GM21619 (cell line): ENCODE measurements around the gene PIP5K1B.

Experiments
- ATAC-seq: cut with Tn5 transposase; IDR thresholded peaks from one replicate; pipeline ENCODE4 v1.9.1; 2021; ENCODE audit not compliant: unreplicated experiment

The PIP5K1B gene

DNA sequence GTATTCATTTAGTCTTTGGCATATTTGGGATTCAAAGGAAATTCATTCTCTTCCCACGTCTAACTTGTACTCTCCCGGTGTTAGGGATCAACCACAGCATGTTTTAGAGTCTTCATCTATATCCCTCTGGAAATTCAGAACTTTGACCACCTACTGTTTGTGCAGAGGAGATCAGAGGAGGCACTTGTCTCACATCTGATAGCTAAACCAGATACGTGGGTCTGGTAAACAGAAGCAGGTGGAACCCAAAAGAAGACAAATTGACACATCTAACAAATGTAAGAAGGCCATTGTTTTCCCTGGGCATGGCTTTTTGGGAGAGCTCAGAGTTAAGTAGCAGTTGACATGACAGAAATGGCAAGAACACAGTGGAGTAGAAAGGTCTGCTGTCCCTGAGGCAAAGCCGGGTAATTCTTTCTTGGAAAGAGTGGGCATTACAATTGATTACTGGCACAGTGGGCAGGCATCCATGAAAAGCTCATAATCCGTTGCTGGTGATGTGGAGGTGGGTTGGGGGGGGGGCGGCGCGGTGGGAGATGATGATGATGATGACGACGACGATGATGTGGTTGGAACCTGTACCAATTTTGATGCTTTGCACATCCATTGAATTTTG, 27.5 kb downstream of the PIP5K1B start:
- no peak for ATAC-seq

DNA sequence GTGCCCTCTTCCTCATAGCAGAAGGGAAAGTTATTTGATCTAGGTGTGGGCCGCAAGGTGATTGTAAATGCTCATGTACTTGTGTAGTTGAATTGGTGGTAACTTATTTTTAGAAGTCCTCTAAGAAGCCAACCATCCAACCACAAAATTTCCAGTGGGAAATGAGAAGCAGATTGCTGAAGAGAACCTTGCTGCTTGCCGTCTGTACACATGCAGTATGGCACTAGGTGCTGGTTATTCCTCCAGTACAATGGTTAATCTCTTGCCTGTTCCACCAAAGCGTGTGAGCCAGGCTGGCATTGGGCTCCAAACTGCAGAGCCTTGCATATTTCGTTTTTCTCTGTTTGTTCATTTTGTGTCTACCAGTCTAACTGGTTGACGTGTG, 28.0 kb downstream of the PIP5K1B start:
- ATAC-seq, result no peak

- ATAC-seq, result no peak
These were observed 33.3 kb downstream of the PIP5K1B start for GRCh38 chr9:68738358-68738757.

DNA sequence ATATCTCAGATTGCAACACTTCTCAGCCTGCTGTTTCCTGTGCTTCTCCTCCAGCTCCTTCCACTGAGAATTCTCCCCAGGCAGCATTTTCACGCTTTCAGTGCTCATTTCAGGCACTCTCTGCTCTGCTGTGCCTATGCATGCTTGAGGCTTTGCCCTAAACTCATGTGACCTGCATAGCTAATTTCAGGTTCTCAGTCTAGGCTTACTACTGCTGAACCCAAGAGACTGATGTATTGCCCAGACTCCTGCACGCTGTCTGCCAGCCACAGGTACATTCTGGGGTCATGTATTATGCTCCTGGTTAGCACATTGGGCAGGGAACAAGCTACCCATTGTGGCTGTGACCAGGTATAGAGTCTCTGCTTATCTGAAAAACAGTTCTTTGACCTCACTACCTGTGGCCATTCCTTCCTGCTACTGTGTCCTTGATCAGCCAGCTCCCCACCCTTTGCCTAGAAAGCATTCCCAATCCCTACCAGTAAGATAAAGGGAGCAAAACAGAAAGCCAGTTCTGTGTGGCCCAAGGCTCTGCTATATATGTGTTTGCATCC, 34.7 kb downstream of the PIP5K1B start:
- no peak for ATAC-seq

- ATAC-seq, result no peak
These were observed 35.5 kb downstream of the PIP5K1B start for GRCh38 chr9:68740561-68740960.

- ATAC-seq, result no peak
These were observed 36.2 kb downstream of the PIP5K1B start for GRCh38 chr9:68741234-68741633.

- ATAC-seq, result no peak
These were observed 36.8 kb downstream of the PIP5K1B start for GRCh38 chr9:68741704-68742332.

DNA sequence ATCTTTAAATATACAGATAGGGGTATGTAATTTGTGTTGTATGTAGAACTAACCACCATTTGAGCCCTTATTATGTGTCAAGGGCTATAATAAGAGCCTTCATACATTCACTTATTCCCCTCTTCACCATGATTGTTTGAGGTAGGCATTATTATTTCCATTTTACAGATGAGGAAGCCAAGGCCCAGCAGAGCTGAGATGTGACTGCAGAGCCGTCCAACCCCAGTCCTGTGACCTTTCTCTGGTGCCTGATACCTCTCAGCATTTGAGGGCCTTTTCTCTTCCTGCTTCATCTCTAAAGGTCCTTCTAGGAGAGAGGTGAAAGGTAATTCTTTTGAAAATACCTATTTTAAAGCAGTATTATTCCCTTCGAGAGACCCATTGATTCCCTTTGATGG, 37.3 kb downstream of the PIP5K1B start:
- ATAC-seq, result no peak

- ATAC-seq, result no peak
These were observed 39.4 kb downstream of the PIP5K1B start for GRCh38 chr9:68744426-68744825.

GRCh38 chr9:68746525-68746924, 41.5 kb downstream of the PIP5K1B start:
- ATAC-seq, result no peak

- ATAC-seq, result no peak
These were observed 42.0 kb downstream of the PIP5K1B start for GRCh38 chr9:68747043-68747533.

DNA sequence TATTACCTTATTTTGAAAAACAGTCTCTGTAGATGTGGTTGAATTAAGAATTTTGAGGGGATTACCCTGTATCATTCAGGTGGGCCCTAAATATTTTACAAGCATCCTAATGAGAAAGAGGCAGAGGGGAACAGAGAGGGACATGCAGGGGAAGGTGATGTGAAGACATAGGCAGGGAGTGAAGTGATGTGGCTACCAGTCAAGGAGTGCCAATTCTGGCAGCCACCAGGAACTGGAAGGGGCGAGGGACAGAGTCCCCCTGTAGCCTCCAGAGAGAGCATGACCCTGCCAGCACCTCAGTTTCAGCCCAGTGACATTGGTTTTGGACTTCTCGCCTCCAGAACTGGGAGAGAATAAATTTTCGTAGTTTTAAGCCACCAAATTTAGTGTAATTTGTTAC, 44.1 kb downstream of the PIP5K1B start:
- no peak for ATAC-seq

- no peak for ATAC-seq
These were observed 44.6 kb downstream of the PIP5K1B start for GRCh38 chr9:68749579-68750159.

DNA sequence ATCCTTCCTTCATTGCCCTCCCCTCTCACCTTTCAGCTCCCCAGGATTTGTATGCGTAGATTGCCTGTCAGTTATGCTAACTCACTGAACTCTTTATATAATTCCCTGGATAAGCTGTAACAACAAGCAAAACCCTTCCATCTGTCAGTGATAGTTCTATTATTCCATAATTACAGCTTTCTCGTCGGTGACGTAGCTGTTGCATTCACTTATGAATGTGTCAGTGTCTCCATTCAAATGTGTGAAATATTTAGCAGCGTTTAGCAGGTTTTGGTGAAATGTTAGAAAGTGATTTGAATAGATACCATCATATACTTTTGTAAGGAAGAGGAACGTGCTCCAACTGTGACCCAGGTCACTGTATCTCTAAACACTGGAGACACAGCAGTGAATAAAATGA, 45.2 kb downstream of the PIP5K1B start:
- ATAC-seq, result no peak

DNA sequence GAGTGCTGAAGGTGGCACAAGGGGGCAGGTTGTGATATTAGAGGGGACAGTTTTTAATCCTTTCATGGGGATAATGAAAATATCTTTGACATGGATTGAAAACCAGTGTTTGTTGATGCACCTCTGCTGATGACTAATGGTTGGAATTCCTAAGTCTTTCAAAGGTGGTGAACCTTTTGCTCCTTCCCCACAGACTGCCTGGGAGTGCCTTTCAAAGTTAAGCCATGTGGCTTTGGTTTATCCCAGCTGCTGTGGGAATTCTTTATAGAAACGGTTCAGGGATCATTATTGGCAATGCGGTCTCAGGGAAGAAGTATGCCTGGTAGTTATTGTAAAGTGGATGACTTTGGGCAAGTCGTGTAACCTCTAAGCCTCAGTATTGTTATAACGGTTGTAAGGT, 45.7 kb downstream of the PIP5K1B start:
- ATAC-seq, result no peak

DNA sequence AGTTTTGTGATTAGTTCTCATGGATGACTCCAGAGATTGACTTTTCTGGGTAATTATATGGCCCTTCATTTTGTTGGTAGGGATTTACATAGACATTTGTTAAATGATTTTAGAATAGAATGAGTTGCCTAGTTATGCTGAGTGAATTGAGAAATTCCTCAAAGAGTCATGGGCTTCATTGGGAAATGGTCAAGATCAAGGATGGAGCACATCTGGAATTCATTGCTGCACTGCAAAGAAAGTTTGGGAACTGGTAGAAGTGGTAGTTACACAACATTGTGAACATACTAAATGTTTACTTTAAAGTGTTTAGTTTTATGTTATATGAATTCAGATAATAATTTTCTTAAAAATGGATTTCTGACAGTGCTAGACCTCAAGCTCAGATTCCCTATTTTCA, 46.5 kb downstream of the PIP5K1B start:
- no peak for ATAC-seq

- no peak for ATAC-seq
These were observed 50.0 kb downstream of the PIP5K1B start for GRCh38 chr9:68755051-68755450.

DNA sequence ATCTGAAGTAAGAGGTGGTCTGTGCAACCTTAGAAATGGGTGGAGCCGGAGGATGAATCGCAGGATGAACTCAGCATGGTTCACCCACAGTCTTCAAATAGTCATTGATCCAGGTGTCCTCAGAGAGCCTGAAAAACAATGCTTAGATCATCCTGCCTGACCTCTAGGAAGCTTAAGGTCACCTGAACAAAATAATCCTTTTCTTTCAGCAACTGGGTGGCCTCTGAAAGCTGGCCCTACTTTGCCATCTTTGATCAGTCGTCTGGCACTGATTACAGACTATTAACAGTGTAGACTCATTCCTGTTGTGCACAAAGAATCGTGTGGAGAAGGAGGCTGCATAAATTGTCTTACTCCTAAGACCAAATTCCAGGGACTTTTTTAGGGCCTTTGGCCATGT, 50.7 kb downstream of the PIP5K1B start:
- ATAC-seq, result no peak

- ATAC-seq, result no peak
These were observed 55.1 kb downstream of the PIP5K1B start for GRCh38 chr9:68759981-68760673.

DNA sequence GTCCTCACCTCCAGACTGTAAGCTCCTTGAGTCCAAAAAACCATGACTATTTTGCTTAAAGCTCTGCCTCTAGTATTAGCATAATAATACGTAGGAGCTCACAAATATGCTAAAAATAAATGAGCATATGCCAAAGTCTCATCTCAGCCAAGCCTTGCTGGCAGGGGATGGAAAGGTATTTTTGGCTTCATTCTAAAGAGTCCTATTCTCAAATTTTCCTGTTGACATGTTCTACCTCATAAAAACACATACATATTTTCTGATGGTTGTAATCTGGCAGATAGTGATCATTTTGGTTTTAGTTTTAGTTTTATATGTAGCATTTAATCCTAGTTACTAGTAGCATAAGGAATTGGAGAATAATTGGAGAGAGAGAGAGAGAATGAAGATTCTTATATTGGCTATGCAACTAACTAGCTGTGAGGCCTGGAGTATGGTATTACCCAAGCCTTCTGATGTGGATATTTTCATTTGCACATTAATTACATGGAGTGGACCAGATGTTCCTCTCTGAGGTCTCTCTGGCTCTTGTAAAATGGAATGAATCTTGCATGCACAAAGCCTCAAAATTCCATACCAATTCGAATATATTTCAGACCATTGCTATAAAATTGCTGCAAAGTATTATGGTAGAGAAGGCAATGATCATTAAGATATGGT, 55.8 kb downstream of the PIP5K1B start:
- no peak for ATAC-seq

- no peak for ATAC-seq
These were observed 57.5 kb downstream of the PIP5K1B start for GRCh38 chr9:68762570-68762969.
